WTC11 (cell line): ENCODE measurements around the gene ADAD2.

ENCODE experiments used
- ATF2 ChIP-seq: sonication (generic); formaldehyde crosslinking; IDR thresholded peaks from 2 replicates; pipeline ENCODE4 v1.8.1; 2022; ENCODE audit warnings: low read depth, missing genetic modification reagents, borderline replicate concordance
- CTCF ChIP-seq: fragments of 200-600 bp; IDR thresholded peaks from 2 replicates; pipeline ENCODE4 v1.8.0; 2022; ENCODE audit warnings: antibody characterized with exemption
- E2F4 ChIP-seq: sonication (generic); formaldehyde crosslinking; IDR thresholded peaks from 2 replicates; pipeline ENCODE4 v1.8.1; 2022; ENCODE audit warnings: low read depth, mild to moderate bottlenecking, moderate library complexity, missing genetic modification reagents, borderline replicate concordance
- ELF4 ChIP-seq: sonication (generic); formaldehyde crosslinking; IDR thresholded peaks from 2 replicates; pipeline ENCODE4 v1.8.1; 2022; ENCODE audit warnings: low read depth, mild to moderate bottlenecking, moderate library complexity, missing genetic modification reagents
- JAZF1 ChIP-seq: fragments of 250-450 bp; sonication (Bioruptor Pico); IDR thresholded peaks from 2 replicates; pipeline ENCODE4 v1.9.0; 2021; ENCODE audit warnings: moderate library complexity, mild to moderate bottlenecking, inconsistent platforms
- MXD4 ChIP-seq: fragments of 250-450 bp; sonication (Bioruptor Pico); IDR thresholded peaks from 2 replicates; pipeline ENCODE4 v1.8.0; 2021; ENCODE audit warnings: mild to moderate bottlenecking, moderate library complexity, borderline replicate concordance
- NR1H2 ChIP-seq: sonication (generic); formaldehyde crosslinking; IDR thresholded peaks from 2 replicates; pipeline ENCODE4 v1.9.0; 2021; ENCODE audit warnings: mild to moderate bottlenecking, moderate library complexity, missing genetic modification reagents
- SMAD3 ChIP-seq: sonication (generic); formaldehyde crosslinking; IDR thresholded peaks from 2 replicates; pipeline ENCODE4 v1.8.0; 2022; ENCODE audit warnings: missing genetic modification reagents, mild to moderate bottlenecking, borderline replicate concordance
- ZBTB43 ChIP-seq: sonication (generic); formaldehyde crosslinking; IDR thresholded peaks from 2 replicates; pipeline ENCODE4 v1.8.1; 2023; ENCODE audit warnings: mild to moderate bottlenecking, missing genetic modification reagents
- ZNF317 ChIP-seq: sonication (generic); formaldehyde crosslinking; IDR thresholded peaks from 2 replicates; pipeline ENCODE4 v1.8.1; 2023; ENCODE audit warnings: low read depth, mild to moderate bottlenecking, moderate library complexity, missing genetic modification reagents, borderline replicate concordance
- ZNF423 ChIP-seq: fragments of 250-450 bp; sonication (Bioruptor Pico); IDR thresholded peaks from 2 replicates; pipeline ENCODE4 v2.1.2; 2022; ENCODE audit warnings: mild to moderate bottlenecking, moderate library complexity

GRCh38 chr16:84178892-84179611 lies 11.9 kb upstream of the ADAD2 start:
- TF ChIP-seq CTCF (no peak), NR1H2 (CRISPR knock-in tag) (no peak), ZNF423 (CRISPR knock-in tag) (no peak), ATF2 (CRISPR knock-in tag) (no peak), ZNF317 (no peak), SMAD3 (CRISPR knock-in tag) (no peak), E2F4 (CRISPR knock-in tag) (no peak), ZBTB43 (CRISPR knock-in tag) (no peak), JAZF1 (CRISPR knock-in tag) (no peak), ELF4 (CRISPR knock-in tag) (no peak), MXD4 (no peak)
